ENCODE data around the gene COQ8A.

COQ8A gene

DNA sequence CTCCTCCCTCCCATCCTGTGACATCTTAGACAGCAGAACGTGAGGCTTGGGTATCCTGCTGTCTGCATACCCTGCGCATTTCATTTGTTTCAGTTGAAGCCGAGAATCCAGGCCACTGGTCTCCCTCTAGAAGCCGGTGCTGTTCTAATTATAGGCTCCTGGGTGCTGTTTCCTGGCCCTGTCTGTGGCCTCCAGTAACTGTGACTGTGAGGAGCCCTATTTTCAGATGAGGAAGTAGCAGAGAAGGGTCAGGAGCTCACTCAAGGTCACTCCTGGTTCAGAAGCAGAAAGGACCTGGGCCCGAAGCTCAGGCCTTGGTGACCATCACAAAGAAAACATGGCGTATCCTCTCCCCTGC, 24.0 kb downstream of the COQ8A start:
- H3K4me3 ChIP-seq (ENCODE audit: low read length) = no peak overlapping the region
- no peak for DNase-seq (ENCODE audit: low read depth)
- TF ChIP-seq, protein P1, sequence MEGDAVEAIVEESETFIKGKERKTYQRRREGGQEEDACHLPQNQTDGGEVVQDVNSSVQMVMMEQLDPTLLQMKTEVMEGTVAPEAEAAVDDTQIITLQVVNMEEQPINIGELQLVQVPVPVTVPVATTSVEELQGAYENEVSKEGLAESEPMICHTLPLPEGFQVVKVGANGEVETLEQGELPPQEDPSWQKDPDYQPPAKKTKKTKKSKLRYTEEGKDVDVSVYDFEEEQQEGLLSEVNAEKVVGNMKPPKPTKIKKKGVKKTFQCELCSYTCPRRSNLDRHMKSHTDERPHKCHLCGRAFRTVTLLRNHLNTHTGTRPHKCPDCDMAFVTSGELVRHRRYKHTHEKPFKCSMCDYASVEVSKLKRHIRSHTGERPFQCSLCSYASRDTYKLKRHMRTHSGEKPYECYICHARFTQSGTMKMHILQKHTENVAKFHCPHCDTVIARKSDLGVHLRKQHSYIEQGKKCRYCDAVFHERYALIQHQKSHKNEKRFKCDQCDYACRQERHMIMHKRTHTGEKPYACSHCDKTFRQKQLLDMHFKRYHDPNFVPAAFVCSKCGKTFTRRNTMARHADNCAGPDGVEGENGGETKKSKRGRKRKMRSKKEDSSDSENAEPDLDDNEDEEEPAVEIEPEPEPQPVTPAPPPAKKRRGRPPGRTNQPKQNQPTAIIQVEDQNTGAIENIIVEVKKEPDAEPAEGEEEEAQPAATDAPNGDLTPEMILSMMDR (conservative IDR thresholded peaks at IDR 0.05; ENCODE audit: low read depth, low read length) = no peak

DNA sequence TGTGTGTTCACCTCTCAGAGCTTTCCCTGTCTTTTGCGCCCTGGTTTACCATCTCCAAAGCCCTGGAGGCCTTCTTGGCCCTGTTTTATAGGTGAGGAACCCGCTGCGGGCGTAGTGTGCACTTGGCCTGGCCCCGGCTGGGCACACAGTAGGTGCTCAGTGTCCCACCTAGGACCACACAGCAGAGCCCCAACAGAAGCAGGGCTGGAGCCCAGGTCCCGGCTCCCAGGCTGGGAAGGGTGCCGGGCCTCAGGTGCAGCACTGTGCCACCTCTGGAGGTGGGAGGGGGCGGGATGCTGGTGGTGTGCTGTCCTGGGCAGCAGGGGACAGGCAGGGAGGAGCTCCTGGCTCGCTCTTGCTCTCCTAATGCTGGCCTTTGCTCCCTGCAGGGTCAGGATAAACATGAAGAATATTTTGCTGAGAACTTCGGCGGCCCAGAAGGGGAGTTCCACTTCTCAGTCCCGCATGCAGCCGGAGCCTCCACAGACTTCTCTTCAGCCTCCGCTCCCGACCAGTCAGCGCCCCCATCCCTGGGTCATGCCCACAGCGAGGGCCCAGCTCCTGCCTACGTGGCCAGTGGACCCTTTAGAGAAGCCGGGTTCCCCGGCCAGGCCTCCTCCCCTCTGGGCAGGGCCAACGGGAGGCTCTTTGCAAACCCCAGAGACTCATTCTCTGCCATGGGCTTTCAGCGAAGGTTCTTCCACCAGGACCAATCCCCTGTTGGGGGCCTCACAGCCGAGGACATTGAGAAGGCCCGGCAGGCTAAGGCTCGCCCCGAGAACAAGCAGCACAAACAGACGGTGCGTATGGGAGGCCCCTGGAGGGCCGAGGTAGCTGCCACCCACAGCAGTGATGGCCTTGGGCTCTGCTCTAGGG, 24.8 kb downstream of the COQ8A start:
- no peak for DNase-seq (ENCODE audit: low read depth)
- H3K4me3 ChIP-seq (ENCODE audit: low read length) = no peak overlapping the region
- TF ChIP-seq, protein P1 (conservative IDR thresholded peaks at IDR 0.05; ENCODE audit: low read depth, low read length) = no peak

DNA sequence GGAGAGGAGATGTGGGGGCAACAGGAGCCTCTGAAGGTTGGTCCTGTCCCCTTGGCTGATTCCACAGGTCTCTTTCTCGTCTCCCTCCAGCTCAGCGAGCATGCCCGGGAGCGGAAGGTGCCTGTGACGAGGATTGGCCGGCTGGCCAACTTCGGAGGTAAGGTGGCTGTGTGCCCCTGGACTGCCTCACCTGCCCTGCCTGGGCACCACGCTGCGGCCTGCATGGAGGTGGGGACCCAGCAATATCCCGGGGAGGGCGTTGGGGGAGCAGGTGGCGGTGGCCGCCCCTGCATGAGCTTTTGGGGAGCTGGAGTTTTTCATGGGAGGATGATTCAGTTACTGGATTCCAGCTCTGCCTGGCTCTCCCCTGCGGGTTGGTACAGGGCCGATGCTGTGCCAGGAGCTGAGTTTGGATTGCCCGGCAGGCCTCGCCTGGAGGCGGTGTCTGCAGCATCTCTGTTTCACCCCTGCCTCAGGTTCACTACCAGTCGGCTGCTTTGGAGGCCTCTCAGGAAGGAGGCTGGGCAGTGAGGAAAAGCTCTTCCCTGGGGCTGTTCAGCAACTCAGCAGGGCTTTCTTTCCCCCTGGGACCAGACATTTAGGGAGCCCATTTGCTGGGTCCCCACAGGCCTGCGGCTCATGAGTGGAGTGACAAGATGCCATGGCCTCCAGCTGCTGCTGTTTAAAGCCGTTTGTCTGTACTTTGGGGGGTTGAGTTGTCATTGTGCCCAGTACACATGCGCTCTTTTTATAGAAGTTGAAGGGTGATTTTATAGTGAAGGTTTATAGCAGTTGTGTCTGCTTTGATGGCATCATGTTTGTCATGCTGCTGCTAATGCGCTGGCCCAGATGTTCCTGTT, 25.7 kb downstream of the COQ8A start:
- no peak overlapping the region for H3K4me3 ChIP-seq (ENCODE audit: low read length)
- TF ChIP-seq, protein P1 (conservative IDR thresholded peaks at IDR 0.05; ENCODE audit: low read depth, low read length) = no peak
- no peak for DNase-seq (ENCODE audit: low read depth)

DNA sequence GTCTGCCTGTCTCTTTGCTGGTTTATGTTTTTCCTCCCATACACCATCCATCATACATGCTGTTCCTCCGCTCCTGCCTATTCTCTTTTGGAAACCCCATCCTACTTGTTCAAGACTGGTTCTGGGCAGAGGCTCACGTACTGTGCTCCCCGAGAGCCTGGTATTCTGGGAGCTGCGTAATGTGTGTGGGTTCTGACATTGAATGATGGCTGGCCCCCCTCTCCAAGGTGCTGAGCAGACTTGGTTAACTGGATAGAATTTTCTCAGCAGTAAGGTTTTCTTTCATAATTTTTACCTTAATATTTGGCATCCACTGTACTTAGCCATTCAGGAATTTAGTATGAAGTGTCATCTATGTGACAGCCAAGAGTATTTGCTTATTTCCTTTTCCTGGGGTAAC, 26.6 kb downstream of the COQ8A start:
- DNase-seq (ENCODE audit: low read depth) = no peak
- TF ChIP-seq, protein P1 (conservative IDR thresholded peaks at IDR 0.05; ENCODE audit: low read depth, low read length) = no peak

DNA sequence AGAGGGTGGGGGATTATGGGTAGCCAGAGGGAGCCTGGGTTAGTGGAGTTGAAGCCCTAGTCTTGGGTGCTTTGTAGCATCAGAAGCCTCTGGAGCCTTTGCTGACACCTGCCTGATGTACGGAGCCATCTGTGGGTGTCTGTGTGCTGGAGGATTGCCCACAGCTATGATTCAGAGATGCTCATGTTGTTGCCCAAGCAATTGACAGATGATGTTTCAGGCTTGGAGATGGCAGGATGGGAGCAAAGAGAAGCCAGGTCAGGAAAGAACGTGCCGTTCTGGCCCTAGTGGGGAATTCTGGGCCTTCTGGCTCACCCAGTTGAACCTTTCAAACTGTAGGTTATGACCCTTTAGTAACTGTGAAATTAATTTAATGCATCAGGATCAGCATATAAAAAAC, 27.6 kb downstream of the COQ8A start:
- TF ChIP-seq, protein P1 (conservative IDR thresholded peaks at IDR 0.05; ENCODE audit: low read depth, low read length) = no peak
- no peak overlapping the region for H3K4me3 ChIP-seq (ENCODE audit: low read length)
- no peak for DNase-seq (ENCODE audit: low read depth)

More for the DNA sequence above, 26.6 kb downstream of the COQ8A start:
- H3K4me3 ChIP-seq (ENCODE audit: low read length) = no peak overlapping the region

DNA sequence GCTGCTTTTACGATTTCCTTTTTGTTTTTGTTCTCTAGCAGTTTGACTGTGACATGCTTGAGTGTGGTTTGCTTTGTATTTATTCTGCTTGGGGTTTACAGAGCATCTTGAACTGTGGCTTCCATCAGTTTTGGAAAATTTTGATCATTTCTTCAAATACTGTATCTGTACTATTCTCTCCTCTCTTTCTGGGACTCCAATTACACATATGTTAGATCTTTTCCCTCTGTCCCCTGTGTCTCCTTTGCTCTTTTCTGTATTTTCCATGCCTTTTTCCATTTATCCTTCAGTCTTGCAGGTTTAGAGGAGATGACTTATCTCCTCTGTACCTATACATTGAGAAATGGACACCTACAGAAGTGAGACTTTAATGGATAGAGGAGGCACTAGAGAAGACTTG, 31.7 kb downstream of the COQ8A start:
- DNase-seq (ENCODE audit: low read depth) = no peak
- TF ChIP-seq, protein P1 (conservative IDR thresholded peaks at IDR 0.05; ENCODE audit: low read depth, low read length) = no peak
- no peak overlapping the region for H3K4me3 ChIP-seq (ENCODE audit: low read length)

All from retinal pigment epithelial cell (primary cell).